Panc1 (cell line): ENCODE data around the gene ZDHHC13. TPM values are rescaled to one million over a fixed set of nuclear protein-coding genes. Genes with fewer than 3 reads are reported as not detected.

Experiments
- ATAC-seq: fragments of 200-7000 bp; cut with Tn5 transposase; 2 replicates; pipeline ENCODE4 v1.9.1; 2020; ENCODE audit warnings: mild to moderate bottlenecking, moderate library complexity
- BruUV-seq: library from RNA; stranded (reverse); fragments of 400-500 nt; replicated peaks from 2 replicates; lab custom pipeline; 2021; lab: Mats Ljungman, UMichigan
- CTCF ChIA-PET: fragments of 300-600 bp; sonication (Branson Sonifier 250); formaldehyde crosslinking; loops from one replicate; lab custom pipeline; 2022; ENCODE audit warnings: antibody characterized with exemption; lab: Charles Lee
- POLR2A ChIA-PET: fragments of 300-600 bp; sonication (Branson Sonifier 250); formaldehyde crosslinking; loops from one replicate; lab custom pipeline; 2022; ENCODE audit warnings: antibody characterized with exemption; lab: Charles Lee
- DNase-seq: peaks from one replicate; pipeline ENCODE4 v3.0.0-alpha.2; 2010; ENCODE audit warnings: low read depth, low spot score
- H3K27ac ChIP-seq: 2 replicates; pipeline ENCODE4 v1.5.1; 2011; ENCODE audit warnings: mild to moderate bottlenecking, low read length, inconsistent platforms
- H3K27me3 ChIP-seq: fragments of 200-500 bp; sonication (Bioruptor generic); 2 replicates; pipeline ENCODE4 v1.6.0; 2014; ENCODE audit warnings: low read length, inconsistent platforms; ENCODE audit not compliant: control insufficient read depth, insufficient read depth
- H3K36me3 ChIP-seq: fragments of 200-500 bp; sonication (Bioruptor generic); 2 replicates; pipeline ENCODE4 v1.5.1; 2014; ENCODE audit warnings: inconsistent platforms, mild to moderate bottlenecking, low read length, moderate library complexity; ENCODE audit not compliant: control insufficient read depth, insufficient read depth
- H3K4me1 ChIP-seq: 2 replicates; pipeline ENCODE4 v1.5.1; 2011; ENCODE audit warnings: inconsistent platforms, mild to moderate bottlenecking, low read length, moderate library complexity; ENCODE audit not compliant: control insufficient read depth, insufficient read depth
- H3K4me3 ChIP-seq, 2 experiments: 2 replicates each; pipeline ENCODE4 v1.5.1; 2011 to 2012; ENCODE audit warnings: low read depth in 2 of 2, low read length in 2 of 2, mild to moderate bottlenecking in 2 of 2, inconsistent platforms in 1 of 2, moderate library complexity in 1 of 2
- H3K9me3 ChIP-seq: fragments of 200-500 bp; sonication (Bioruptor generic); 2 replicates; pipeline ENCODE4 v1.5.1; 2014; ENCODE audit warnings: low read depth, mild to moderate bottlenecking, inconsistent platforms, low read length, moderate library complexity; ENCODE audit not compliant: control insufficient read depth, insufficient read depth
- POLR2AphosphoS5 ChIP-seq: IDR thresholded peaks from 2 replicates; pipeline ENCODE4 v1.6.1; 2012; ENCODE audit warnings: mild to moderate bottlenecking, low read depth, low read length, moderate library complexity
- REST ChIP-seq, 2 experiments: IDR thresholded peaks; 2 replicates each; pipeline ENCODE4 v1.6.1; 2011 to 2012; ENCODE audit warnings: low read depth in 2 of 2, control low read depth in 1 of 2, low read length in 1 of 2, mild to moderate bottlenecking in 1 of 2, moderate library complexity in 1 of 2; ENCODE audit not compliant: insufficient read depth in 1 of 2
- SIN3A ChIP-seq: IDR thresholded peaks from 2 replicates; pipeline ENCODE4 v1.6.1; 2012; ENCODE audit warnings: low read depth, mild to moderate bottlenecking, low read length, moderate library complexity, borderline replicate concordance; ENCODE audit not compliant: insufficient read depth
- TCF7L2 ChIP-seq: IDR thresholded peaks from 2 replicates; pipeline ENCODE4 v1.6.1; 2011; ENCODE audit warnings: mild to moderate bottlenecking, low read depth, low read length, inconsistent platforms
- in situ Hi-C: cut with HindIII; loops from 2 replicates; pipeline ENCODE4 v1.10.0; 2016; ENCODE audit warnings: low sequenced_read_pairs, low pct_unique_long_range_greater_than_20kb
- intact Hi-C: fragments of 100-400 bp; cut with micrococcal nuclease; formaldehyde crosslinking; loops from one replicate; pipeline ENCODE4 v1.10.0; 2022; ENCODE audit not compliant: unreplicated experiment
- total RNA-seq: library from RNA; stranded (reverse); gene quantifications from one replicate; pipeline ENCODE4 v1.2.1, GENCODE V29; 2021; ENCODE audit not compliant: unreplicated experiment
- TF ChIP-seq, protein P1 (sequence below): fragments of 450-650 bp; IDR thresholded peaks from 2 replicates; pipeline ENCODE4 v1.5.1; 2017; ENCODE audit warnings: mild to moderate bottlenecking

ZDHHC13 gene
- total RNA-seq, 1 experiment from 2014 or later = 24.3 TPM

DNA sequence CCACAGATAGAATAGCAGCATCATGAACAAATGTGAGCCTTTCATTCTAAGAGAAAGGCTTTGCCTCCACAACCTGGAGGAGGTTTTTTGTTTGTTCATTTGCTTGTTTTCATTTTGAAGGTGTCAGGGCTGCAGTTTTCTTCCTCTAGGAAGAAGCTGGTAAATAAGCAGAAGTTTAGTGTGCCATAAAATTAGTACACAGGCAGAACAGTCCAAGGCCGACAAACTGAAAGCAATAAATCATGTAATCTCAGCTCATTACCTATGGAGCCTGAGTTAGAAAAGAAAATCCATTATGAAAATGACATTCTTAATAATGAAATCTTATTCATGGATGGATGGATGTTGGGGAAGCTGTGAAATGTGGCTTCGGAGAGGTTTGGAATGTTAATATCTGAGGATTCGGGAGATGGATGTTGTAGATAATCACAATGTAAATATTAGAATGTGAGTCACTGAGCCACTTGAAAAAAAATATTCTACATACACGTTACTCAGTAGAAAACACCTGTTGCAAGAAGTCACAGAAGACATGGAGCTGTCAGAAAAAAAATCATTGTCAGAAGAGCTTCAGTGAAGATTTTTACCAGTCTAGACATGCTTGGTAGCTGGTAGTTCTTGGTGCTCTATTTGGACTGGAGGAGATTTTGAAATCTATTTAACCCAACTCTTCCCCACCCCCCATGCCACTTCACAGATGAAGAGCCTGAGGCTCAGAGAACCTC lies 15.0 kb upstream of the ZDHHC13 start:
- DNase-seq (no peak), ATAC-seq (no peak)
- in situ Hi-C loops (no loop called here), intact Hi-C loops (no loop called here)
- Histone ChIP-seq H3K9me3 (no peaks in the 10 kb centered on the region), H3K36me3 (no peaks in the 10 kb centered on the region), H3K4me1 (no peaks in the 10 kb centered on the region), H3K27me3 (peaks cover 6% of the 10 kb centered on the region), H3K4me3 (no peak overlapping the region), H3K27ac (no peak overlapping the region)
- no peak for TF ChIP-seq POLR2AphosphoS5
- TF ChIP-seq SIN3A = no peak
- TF ChIP-seq TCF7L2 = no peak
- TF ChIP-seq, protein P1, sequence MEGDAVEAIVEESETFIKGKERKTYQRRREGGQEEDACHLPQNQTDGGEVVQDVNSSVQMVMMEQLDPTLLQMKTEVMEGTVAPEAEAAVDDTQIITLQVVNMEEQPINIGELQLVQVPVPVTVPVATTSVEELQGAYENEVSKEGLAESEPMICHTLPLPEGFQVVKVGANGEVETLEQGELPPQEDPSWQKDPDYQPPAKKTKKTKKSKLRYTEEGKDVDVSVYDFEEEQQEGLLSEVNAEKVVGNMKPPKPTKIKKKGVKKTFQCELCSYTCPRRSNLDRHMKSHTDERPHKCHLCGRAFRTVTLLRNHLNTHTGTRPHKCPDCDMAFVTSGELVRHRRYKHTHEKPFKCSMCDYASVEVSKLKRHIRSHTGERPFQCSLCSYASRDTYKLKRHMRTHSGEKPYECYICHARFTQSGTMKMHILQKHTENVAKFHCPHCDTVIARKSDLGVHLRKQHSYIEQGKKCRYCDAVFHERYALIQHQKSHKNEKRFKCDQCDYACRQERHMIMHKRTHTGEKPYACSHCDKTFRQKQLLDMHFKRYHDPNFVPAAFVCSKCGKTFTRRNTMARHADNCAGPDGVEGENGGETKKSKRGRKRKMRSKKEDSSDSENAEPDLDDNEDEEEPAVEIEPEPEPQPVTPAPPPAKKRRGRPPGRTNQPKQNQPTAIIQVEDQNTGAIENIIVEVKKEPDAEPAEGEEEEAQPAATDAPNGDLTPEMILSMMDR = no peak
- no peak for TF ChIP-seq REST (IDR thresholded peaks at IDR 0.05; ENCODE audit: insufficient read depth in 1 of 2, low read depth in 2 of 2, low read length in 1 of 2)
- no TSS peak for BruUV-seq
- CTCF ChIA-PET = no interaction called here
- POLR2A ChIA-PET = no interaction called here

GRCh38 chr11:19102521-19102900 lies 14.5 kb upstream of the ZDHHC13 start:
- ATAC-seq = no peak
- no TSS peak for BruUV-seq
- in situ Hi-C loops = no loop called here

More at GRCh38 chr11:19102521-19102900, 14.5 kb upstream of the ZDHHC13 start:
- ChIA-PET CTCF (no interaction called here), POLR2A (no interaction called here)
- peaks cover 6% of the 10 kb centered on the region for H3K27me3 ChIP-seq
- no peaks in the 10 kb centered on the region for H3K9me3 ChIP-seq
- no peak overlapping the region for H3K4me3 ChIP-seq
- intact Hi-C loops = no loop called here
- no peak for DNase-seq
- no peaks in the 10 kb centered on the region for H3K4me1 ChIP-seq
- no peak for TF ChIP-seq SIN3A
- no peak for TF ChIP-seq POLR2AphosphoS5
- TF ChIP-seq TCF7L2 = no peak
- TF ChIP-seq REST (IDR thresholded peaks at IDR 0.05; ENCODE audit: insufficient read depth in 1 of 2, low read depth in 2 of 2, low read length in 1 of 2) = no peak
- TF ChIP-seq, protein P1 = no peak
- no peaks in the 10 kb centered on the region for H3K36me3 ChIP-seq
- H3K27ac ChIP-seq = no peak overlapping the region
